ENCODE data around the gene LILRA1. TPM values are rescaled to one million over a fixed set of nuclear protein-coding genes. Genes with fewer than 3 reads are reported as not detected.
"Not testable (repeated sequence)": the region's sequence is repeated elsewhere in the genome, so short reads cannot be mapped to it uniquely, and the experiment has no call there.

LILRA1 gene
- total RNA-seq, 6 donors from 2014 or later = 0.69 to 14.5 (median 4.0) TPM

DNA sequence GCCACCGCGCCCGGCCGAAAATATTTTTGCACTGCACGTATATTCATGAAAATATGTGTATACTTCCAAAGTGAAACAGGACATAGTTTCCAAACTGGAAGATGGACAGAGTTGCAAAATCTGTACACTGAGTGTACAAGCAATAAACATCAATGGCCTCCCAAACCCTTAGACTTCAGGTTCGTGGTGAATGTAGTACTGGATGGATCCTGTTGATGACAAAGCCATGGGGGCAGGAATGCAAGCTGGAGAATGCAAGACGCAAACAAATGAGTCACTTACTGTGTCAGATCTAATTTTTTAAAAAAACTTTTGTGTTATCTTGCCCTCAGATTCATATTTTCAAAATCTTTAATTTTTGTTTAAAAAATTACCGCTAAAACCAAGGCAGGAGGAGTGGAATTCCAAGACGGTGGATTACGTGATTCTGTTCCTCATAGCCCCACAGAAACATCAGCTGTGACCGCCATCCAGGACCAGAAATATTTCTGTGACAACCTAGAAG, 32.5 kb upstream of the LILRA1 start:
- 85 to 95% methylated on average over 11 of the region's 11 CpGs for WGBS, 2 donors
- Histone ChIP-seq H3K4me3 (no peak overlapping the region), H3K27me3 (no peaks in the 10 kb centered on the region), H3K36me3 (no peaks in the 10 kb centered on the region), H3K27ac (no peak overlapping the region), H3K4me1 (no peaks in the 10 kb centered on the region), H3K9me3 (no peaks in the 10 kb centered on the region)
- TF ChIP-seq, protein P1, sequence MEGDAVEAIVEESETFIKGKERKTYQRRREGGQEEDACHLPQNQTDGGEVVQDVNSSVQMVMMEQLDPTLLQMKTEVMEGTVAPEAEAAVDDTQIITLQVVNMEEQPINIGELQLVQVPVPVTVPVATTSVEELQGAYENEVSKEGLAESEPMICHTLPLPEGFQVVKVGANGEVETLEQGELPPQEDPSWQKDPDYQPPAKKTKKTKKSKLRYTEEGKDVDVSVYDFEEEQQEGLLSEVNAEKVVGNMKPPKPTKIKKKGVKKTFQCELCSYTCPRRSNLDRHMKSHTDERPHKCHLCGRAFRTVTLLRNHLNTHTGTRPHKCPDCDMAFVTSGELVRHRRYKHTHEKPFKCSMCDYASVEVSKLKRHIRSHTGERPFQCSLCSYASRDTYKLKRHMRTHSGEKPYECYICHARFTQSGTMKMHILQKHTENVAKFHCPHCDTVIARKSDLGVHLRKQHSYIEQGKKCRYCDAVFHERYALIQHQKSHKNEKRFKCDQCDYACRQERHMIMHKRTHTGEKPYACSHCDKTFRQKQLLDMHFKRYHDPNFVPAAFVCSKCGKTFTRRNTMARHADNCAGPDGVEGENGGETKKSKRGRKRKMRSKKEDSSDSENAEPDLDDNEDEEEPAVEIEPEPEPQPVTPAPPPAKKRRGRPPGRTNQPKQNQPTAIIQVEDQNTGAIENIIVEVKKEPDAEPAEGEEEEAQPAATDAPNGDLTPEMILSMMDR (IDR thresholded peaks at IDR 0.05) = no peak
- TF ChIP-seq POLR2A (IDR thresholded peaks at IDR 0.05) (no peak), EP300 (IDR thresholded peaks at IDR 0.05) (no peak), POLR2AphosphoS5 (IDR thresholded peaks at IDR 0.05) (no peak)
- ATAC-seq (ENCODE audit: low FRiP score in 2 of 2) (no peak), DNase-seq (no peak)

DNA sequence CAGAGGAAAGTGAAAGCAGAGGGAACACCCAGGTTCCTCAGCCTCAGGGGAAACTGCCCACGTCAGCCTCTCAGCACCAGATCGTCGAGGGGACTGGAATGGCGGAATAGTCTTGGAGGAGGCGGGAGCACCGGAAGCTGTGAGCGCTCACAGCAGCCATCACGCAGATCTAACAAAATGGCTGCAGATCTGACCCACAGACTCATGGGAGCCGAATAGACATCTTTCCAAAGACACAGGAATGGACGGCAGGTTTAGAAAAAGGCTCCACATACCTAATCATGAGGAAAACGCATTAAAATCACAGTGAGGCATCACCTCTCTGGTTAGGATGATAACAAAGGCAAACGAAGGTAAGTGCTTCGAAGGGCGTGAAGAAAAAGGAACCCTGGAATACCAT, 31.6 kb upstream of the LILRA1 start:
- no peak overlapping the region for H3K27ac ChIP-seq
- no peaks in the 10 kb centered on the region for H3K9me3 ChIP-seq
- H3K36me3 ChIP-seq = no peaks in the 10 kb centered on the region
- WGBS, 2 donors = 80 to 88% methylated on average over 14 of the region's 14 CpGs
- TF ChIP-seq, protein P1 (IDR thresholded peaks at IDR 0.05) = no peak
- TF ChIP-seq POLR2A (IDR thresholded peaks at IDR 0.05) (no peak), POLR2AphosphoS5 (IDR thresholded peaks at IDR 0.05) (no peak), EP300 (IDR thresholded peaks at IDR 0.05) (no peak)
- ATAC-seq (ENCODE audit: low FRiP score in 2 of 2) (no peak), DNase-seq (no peak)
- H3K4me1 ChIP-seq = no peaks in the 10 kb centered on the region
- no peak overlapping the region for H3K4me3 ChIP-seq
- H3K27me3 ChIP-seq = no peaks in the 10 kb centered on the region

DNA sequence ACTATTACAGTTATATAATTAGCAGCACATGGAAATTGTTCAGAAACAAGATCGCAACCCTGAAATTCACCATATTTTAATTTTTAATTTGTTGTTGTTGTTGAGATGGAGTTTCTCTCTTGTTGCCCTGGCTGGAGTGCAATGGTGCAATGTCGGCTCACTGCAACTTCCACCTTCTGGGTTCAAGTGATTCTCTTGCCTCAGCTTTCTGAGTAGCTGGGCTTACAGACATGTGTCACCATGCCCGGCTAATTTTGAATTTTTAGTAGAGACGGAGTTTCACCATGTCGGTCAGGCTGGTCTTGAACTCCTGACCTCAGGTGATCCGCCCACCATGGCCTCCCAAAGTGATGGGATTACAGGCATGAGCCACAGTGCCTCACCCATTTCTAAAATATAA, 30.2 kb upstream of the LILRA1 start:
- not testable (repeated sequence) for H3K27me3 ChIP-seq; H3K27ac ChIP-seq; H3K36me3 ChIP-seq; H3K4me1 ChIP-seq; DNase-seq; ATAC-seq (ENCODE audit: low FRiP score in 2 of 2); H3K9me3 ChIP-seq; H3K4me3 ChIP-seq
- WGBS, 2 donors = 82 to 84% methylated on average over 6 of the region's 6 CpGs

DNA sequence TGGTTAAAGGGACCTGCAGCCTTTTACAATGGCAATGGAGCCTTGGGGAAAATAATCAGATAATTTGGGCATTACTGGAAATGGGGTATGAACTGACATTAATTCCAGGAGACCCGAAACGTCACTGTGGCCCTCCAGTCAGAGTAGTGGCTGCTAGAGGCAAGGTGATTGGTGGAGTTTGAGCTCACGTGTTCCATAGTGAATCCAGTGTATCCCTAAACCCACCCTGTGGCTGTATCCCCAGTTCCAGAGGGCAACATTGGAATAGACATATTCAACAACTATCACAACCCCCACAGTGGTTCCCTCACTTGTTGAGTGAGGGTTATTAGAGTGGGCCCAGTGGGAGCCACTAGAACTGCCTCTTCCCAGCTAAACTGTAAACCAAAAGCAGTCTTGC, 23.1 kb upstream of the LILRA1 start:
- no peak for DNase-seq
- Histone ChIP-seq H3K27ac (no peak overlapping the region), H3K9me3 (no peaks in the 10 kb centered on the region), H3K4me1 (no peaks in the 10 kb centered on the region), H3K27me3 (peaks cover 0 to 5% (median 0%) of the 10 kb centered on the region in 4 donors), H3K36me3 (no peaks in the 10 kb centered on the region), H3K4me3 (no peak overlapping the region)
- no peak for ATAC-seq (ENCODE audit: low FRiP score in 2 of 2)
- 66 to 80% methylated on average over 3 of the region's 3 CpGs for WGBS, 2 donors
- TF ChIP-seq, protein P1 (IDR thresholded peaks at IDR 0.05) = no peak
- TF ChIP-seq POLR2AphosphoS5 (IDR thresholded peaks at IDR 0.05) (no peak), EP300 (IDR thresholded peaks at IDR 0.05) (no peak), POLR2A (IDR thresholded peaks at IDR 0.05) (no peak)

DNA sequence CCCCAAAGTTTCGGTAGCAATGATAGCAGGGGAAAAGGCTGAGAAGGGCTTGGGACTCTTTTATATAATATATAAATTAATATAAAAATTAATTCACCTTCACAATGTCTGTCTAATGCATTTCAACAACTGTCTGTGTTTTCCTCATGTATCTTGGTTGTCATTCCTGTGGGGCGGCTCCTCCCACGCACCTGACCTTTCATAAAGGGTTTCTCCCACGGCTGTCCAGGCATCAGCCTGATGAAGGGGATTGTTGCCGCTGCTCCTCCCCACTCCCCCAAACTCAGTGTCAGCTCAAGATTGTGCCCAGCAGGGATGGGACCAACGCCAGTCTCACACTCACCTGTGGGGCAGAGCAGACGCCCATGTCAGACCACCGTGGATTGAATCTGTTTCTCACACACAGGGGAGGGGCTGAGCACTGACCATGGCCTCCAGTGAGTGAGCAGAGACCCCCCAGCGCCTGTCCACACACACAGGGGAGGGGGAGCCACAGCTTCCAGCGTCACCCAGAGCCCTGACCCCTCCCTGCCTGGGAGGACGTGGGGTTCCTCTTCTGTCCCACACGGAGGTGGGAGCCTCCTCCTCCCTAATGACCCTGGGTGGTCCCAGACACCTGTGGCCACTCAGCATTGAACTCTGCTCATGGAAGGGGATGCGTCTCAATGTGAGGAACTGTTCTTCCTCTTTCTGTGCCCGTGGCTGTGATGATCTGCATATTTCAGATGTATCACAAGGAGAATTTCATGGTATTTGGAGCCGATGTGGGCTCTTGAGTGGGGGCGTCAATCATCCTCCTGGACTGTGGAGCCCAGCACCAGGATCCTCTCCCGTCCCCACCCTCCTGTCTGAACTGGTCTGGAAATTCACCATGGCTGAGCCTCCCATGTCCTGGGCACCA, 21.5 kb upstream of the LILRA1 start:
- DNase-seq = peak in 1 of 2 donors; percentile 40
- H3K27me3 ChIP-seq, H3K4me3 ChIP-seq, H3K9me3 ChIP-seq, H3K4me1 ChIP-seq, H3K36me3 ChIP-seq: not testable (repeated sequence)
- WGBS, 2 donors = 56 to 68% methylated on average over 11 to 15 of the region's 17 CpGs
- ATAC-seq (ENCODE audit: low FRiP score in 2 of 2) = peak in 1 of 2 donors; percentile 59
- peak overlapping the region in 2 of 4 donors; percentile 79 for H3K27ac ChIP-seq

Measured in upper lobe of left lung (tissue), 6 donors.